PFSK-1 (cell line): ENCODE results near the gene DNAAF5.

Source experiments
- FOXP2 ChIP-seq: optimal IDR thresholded peaks from 2 replicates; pipeline ENCODE3; 2011; ENCODE audit warnings: borderline replicate concordance, control low read depth, inconsistent platforms; ENCODE audit not compliant: insufficient read depth; ENCODE audit errors: extremely low read length, extremely low read depth
- POLR2AphosphoS5 ChIP-seq: IDR thresholded peaks from 2 replicates; pipeline ENCODE4 v1.6.1; 2012; ENCODE audit warnings: low read depth, mild to moderate bottlenecking, control low read depth, low read length, moderate library complexity
- SIN3A ChIP-seq: IDR thresholded peaks from 2 replicates; pipeline ENCODE4 v1.6.1; 2012; ENCODE audit warnings: mild to moderate bottlenecking, low read length, moderate library complexity, borderline replicate concordance; ENCODE audit not compliant: insufficient read depth
- TAF1 ChIP-seq: IDR thresholded peaks from 2 replicates; pipeline ENCODE4 v1.6.1; 2012; ENCODE audit warnings: low read length, control low read depth, borderline replicate concordance; ENCODE audit not compliant: insufficient read depth
- TF ChIP-seq, protein P1 (sequence below), 2 experiments: IDR thresholded peaks; 2 replicates each; pipeline versions ENCODE4 v1.6.1 to v1.8.0; 2011 to 2012; ENCODE audit warnings: low read depth in 2 of 2, low read length in 2 of 2, control low read depth in 1 of 2, inconsistent platforms in 1 of 2, mild to moderate bottlenecking in 1 of 2, moderate library complexity in 1 of 2; ENCODE audit not compliant: insufficient read depth in 1 of 2

DNAAF5 gene

DNA sequence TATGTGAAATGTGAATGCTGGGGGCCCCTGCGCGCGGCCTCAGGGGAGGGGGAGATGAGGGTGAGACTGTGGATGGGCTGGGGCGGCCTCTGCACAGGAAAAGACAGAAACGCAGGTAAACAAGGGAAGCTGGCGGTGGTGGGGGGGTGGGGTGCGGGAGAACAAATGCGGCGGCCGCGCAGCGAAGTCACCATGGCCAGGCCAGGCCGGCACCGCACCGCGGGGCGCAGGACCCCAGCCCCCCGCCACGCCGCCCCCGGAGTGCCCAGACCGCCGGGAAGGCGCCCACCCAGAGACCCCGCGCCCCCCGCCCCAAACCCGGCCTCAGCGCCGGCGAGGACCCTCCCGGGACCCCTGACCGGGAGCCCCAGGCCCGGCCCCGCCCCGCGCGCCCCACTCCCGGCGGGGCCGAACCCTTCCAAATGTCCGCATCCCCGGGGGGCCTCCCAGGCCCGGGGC, 14.5 kb upstream of the DNAAF5 start:
- TF ChIP-seq SIN3A (no peak), FOXP2 (no peak), POLR2AphosphoS5 (no peak), TAF1 (no peak)
- TF ChIP-seq, protein P1, sequence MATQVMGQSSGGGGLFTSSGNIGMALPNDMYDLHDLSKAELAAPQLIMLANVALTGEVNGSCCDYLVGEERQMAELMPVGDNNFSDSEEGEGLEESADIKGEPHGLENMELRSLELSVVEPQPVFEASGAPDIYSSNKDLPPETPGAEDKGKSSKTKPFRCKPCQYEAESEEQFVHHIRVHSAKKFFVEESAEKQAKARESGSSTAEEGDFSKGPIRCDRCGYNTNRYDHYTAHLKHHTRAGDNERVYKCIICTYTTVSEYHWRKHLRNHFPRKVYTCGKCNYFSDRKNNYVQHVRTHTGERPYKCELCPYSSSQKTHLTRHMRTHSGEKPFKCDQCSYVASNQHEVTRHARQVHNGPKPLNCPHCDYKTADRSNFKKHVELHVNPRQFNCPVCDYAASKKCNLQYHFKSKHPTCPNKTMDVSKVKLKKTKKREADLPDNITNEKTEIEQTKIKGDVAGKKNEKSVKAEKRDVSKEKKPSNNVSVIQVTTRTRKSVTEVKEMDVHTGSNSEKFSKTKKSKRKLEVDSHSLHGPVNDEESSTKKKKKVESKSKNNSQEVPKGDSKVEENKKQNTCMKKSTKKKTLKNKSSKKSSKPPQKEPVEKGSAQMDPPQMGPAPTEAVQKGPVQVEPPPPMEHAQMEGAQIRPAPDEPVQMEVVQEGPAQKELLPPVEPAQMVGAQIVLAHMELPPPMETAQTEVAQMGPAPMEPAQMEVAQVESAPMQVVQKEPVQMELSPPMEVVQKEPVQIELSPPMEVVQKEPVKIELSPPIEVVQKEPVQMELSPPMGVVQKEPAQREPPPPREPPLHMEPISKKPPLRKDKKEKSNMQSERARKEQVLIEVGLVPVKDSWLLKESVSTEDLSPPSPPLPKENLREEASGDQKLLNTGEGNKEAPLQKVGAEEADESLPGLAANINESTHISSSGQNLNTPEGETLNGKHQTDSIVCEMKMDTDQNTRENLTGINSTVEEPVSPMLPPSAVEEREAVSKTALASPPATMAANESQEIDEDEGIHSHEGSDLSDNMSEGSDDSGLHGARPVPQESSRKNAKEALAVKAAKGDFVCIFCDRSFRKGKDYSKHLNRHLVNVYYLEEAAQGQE (IDR thresholded peaks at IDR 0.05; ENCODE audit: insufficient read depth in 1 of 2, low read depth in 2 of 2, low read length in 2 of 2): no peak

DNA sequence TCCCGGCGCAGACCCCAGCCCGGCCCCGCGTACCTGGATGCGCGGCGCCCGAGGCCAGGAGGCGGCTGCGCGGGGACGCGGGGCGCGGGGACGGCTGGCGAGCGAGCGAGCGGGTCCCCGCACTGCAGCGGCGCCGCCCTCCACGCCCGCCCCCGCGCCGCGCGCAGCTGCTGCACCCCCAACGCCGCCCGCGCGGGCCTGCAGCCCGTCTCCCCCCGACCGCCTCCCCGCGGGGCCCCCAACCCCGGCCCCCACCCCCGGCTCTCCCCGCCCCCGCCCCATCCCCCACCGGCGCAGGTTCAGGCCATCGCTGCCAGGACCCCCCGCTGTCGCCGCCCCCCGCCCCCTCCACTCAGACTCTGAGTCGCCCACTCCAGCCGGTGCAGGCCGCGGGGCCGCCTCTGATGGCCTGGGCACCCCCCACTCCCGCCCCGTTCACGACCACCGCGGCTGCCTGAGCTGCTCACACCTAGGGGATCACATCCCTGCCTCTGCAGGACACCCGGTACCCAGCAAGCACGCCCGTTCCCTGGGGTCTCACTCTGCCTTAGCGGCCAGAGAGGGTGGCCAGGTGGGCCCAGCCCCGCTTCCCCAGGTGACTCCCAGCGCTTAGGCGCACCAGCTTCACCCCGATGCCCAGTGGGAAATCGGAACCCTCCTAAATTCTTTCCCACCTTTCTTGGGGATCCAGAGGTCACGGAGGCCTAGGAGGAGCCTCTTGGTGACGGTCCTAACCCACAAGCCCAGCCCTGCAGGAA, 13.9 kb upstream of the DNAAF5 start:
- TF ChIP-seq FOXP2 (no peak), SIN3A (no peak), TAF1 (no peak), POLR2AphosphoS5 (no peak)
- TF ChIP-seq, protein P1 (IDR thresholded peaks at IDR 0.05; ENCODE audit: insufficient read depth in 1 of 2, low read depth in 2 of 2, low read length in 2 of 2): no peak

DNA sequence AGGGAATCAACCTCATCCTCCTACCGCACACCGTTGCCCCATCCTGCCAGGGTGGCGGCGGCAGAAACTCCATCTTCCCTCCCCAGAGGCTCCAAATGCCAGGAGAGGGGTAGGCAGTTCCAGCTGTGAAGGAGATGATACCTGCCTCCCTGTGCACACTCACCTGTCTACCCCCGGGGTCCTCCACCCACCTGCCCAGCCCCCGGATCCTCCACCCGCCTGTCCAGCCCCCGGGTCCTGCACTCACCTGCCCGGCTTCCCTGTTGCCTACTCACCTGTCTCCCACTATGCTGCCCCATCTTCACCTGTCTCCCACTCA, 13.4 kb upstream of the DNAAF5 start:
- no peak for TF ChIP-seq FOXP2
- TF ChIP-seq TAF1: no peak
- TF ChIP-seq SIN3A: no peak
- TF ChIP-seq, protein P1 (IDR thresholded peaks at IDR 0.05; ENCODE audit: insufficient read depth in 1 of 2, low read depth in 2 of 2, low read length in 2 of 2): no peak
- no peak for TF ChIP-seq POLR2AphosphoS5

DNA sequence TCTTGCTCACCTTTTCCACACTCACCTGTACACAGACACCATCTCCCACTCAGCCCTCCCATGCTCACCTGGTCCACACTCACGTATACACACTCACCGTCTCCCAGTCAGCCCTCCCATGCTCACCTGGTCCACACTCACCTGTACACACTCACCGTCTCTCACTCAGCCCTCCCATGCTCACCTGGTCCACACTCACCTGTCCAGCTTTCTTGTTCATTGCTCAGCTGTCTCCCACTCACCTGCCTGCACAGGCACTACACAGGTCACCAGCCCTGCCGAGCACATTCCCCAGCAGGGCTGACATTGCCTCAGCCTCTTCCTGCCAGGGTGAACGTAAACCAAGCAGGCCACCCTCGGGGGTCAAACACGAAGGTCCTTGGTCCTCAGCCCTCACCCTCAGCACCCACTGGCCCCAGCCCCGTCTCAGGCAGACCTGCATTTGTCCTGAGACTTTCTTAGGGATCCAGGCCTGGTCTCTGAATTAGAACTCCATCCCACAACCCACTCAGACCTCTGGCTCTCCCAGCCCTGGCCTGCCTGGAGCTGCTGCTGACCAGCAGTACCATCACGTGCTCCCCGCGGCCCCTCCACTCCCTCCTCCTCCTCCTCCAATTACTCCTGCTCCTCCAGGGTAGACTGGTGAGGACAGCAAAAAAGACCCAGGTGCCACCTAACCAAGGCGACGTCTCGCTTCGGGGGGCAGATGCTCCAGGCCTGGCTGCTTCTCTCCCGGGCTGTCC, 12.8 kb upstream of the DNAAF5 start:
- TF ChIP-seq FOXP2: no peak
- no peak for TF ChIP-seq POLR2AphosphoS5
- TF ChIP-seq SIN3A: no peak
- no peak for TF ChIP-seq TAF1
- TF ChIP-seq, protein P1 (IDR thresholded peaks at IDR 0.05; ENCODE audit: insufficient read depth in 1 of 2, low read depth in 2 of 2, low read length in 2 of 2): no peak

DNA sequence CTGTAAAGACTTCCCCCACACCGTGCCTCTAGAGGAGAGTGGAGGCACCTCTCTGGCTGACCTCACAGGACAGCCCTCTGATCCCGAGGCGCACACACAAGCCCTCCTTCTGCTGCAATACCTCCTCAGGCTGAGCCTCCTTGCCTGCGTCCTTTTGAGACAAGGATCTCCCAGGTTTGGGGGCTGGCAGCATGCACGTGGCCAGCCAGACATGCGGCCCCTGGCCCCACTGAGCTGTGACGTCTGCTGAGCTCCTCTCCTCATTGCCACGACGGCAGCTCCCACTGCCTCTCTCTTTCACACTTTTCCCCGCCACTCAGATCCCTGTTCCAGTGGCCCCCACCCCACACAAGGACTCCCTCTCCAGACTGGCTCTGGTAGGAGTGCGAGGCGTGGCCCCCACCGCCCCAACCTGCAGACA, 12.2 kb upstream of the DNAAF5 start:
- TF ChIP-seq FOXP2 (no peak), TAF1 (no peak), POLR2AphosphoS5 (no peak), SIN3A (no peak)
- TF ChIP-seq, protein P1 (IDR thresholded peaks at IDR 0.05; ENCODE audit: insufficient read depth in 1 of 2, low read depth in 2 of 2, low read length in 2 of 2): no peak
